ENCODE results near the gene SORL1.

Gene SORL1

GRCh38 chr11:121435551-121436511 is 16.3 kb upstream of the SORL1 start:
- Histone ChIP-seq H3K4me3 (ENCODE audit: low read length) (no peak overlapping the region), H3K27ac (ENCODE audit: low read depth, low read length) (no peak overlapping the region), H3K9ac (ENCODE audit: low read length) (no peak overlapping the region), H3K4me1 (ENCODE audit: control insufficient read depth, insufficient read depth, low read length) (no peaks in the 10 kb centered on the region), H3K36me3 (ENCODE audit: control insufficient read depth, insufficient read depth, low read length) (no peaks in the 10 kb centered on the region), H3K27me3 (ENCODE audit: control insufficient read depth, insufficient read depth, low read length) (no peaks in the 10 kb centered on the region)

GRCh38 chr11:121437018-121437685 is 15.0 kb upstream of the SORL1 start:
- no peaks in the 10 kb centered on the region for H3K4me1 ChIP-seq (ENCODE audit: control insufficient read depth, insufficient read depth, low read length)
- no peak overlapping the region for H3K9ac ChIP-seq (ENCODE audit: low read length)
- H3K4me3 ChIP-seq (ENCODE audit: low read length), result no peak overlapping the region
- H3K27ac ChIP-seq (ENCODE audit: low read depth, low read length), result no peak overlapping the region
- no peaks in the 10 kb centered on the region for H3K27me3 ChIP-seq (ENCODE audit: control insufficient read depth, insufficient read depth, low read length)
- no peaks in the 10 kb centered on the region for H3K36me3 ChIP-seq (ENCODE audit: control insufficient read depth, insufficient read depth, low read length)

GRCh38 chr11:121437686-121438078 is 14.4 kb upstream of the SORL1 start:
- no peaks in the 10 kb centered on the region for H3K36me3 ChIP-seq (ENCODE audit: control insufficient read depth, insufficient read depth, low read length)
- no peak overlapping the region for H3K27ac ChIP-seq (ENCODE audit: low read depth, low read length)
- H3K4me1 ChIP-seq (ENCODE audit: control insufficient read depth, insufficient read depth, low read length), result no peaks in the 10 kb centered on the region
- no peak overlapping the region for H3K4me3 ChIP-seq (ENCODE audit: low read length)
- no peak overlapping the region for H3K9ac ChIP-seq (ENCODE audit: low read length)
- H3K27me3 ChIP-seq (ENCODE audit: control insufficient read depth, insufficient read depth, low read length), result no peaks in the 10 kb centered on the region

GRCh38 chr11:121439337-121439736 is 12.8 kb upstream of the SORL1 start:
- Histone ChIP-seq H3K9ac (ENCODE audit: low read length) (no peak overlapping the region), H3K27me3 (ENCODE audit: control insufficient read depth, insufficient read depth, low read length) (no peaks in the 10 kb centered on the region), H3K36me3 (ENCODE audit: control insufficient read depth, insufficient read depth, low read length) (no peaks in the 10 kb centered on the region), H3K4me3 (ENCODE audit: low read length) (no peak overlapping the region), H3K4me1 (ENCODE audit: control insufficient read depth, insufficient read depth, low read length) (no peaks in the 10 kb centered on the region), H3K27ac (ENCODE audit: low read depth, low read length) (no peak overlapping the region)

GRCh38 chr11:121439759-121440158 is 12.4 kb upstream of the SORL1 start:
- H3K4me1 ChIP-seq (ENCODE audit: control insufficient read depth, insufficient read depth, low read length), result no peaks in the 10 kb centered on the region
- H3K36me3 ChIP-seq (ENCODE audit: control insufficient read depth, insufficient read depth, low read length), result no peaks in the 10 kb centered on the region
- H3K9ac ChIP-seq (ENCODE audit: low read length), result no peak overlapping the region
- H3K4me3 ChIP-seq (ENCODE audit: low read length), result no peak overlapping the region
- no peaks in the 10 kb centered on the region for H3K27me3 ChIP-seq (ENCODE audit: control insufficient read depth, insufficient read depth, low read length)
- no peak overlapping the region for H3K27ac ChIP-seq (ENCODE audit: low read depth, low read length)

GRCh38 chr11:121441521-121441920 is 10.6 kb upstream of the SORL1 start:
- Histone ChIP-seq H3K4me1 (ENCODE audit: control insufficient read depth, insufficient read depth, low read length) (no peaks in the 10 kb centered on the region), H3K36me3 (ENCODE audit: control insufficient read depth, insufficient read depth, low read length) (no peaks in the 10 kb centered on the region), H3K4me3 (ENCODE audit: low read length) (no peak overlapping the region), H3K9ac (ENCODE audit: low read length) (no peak overlapping the region), H3K27ac (ENCODE audit: low read depth, low read length) (no peak overlapping the region), H3K27me3 (ENCODE audit: control insufficient read depth, insufficient read depth, low read length) (no peaks in the 10 kb centered on the region)

- Histone ChIP-seq H3K27me3 (ENCODE audit: control insufficient read depth, insufficient read depth, low read length) (no peaks in the 10 kb centered on the region), H3K4me1 (ENCODE audit: control insufficient read depth, insufficient read depth, low read length) (no peaks in the 10 kb centered on the region), H3K4me3 (ENCODE audit: low read length) (no peak overlapping the region), H3K36me3 (ENCODE audit: control insufficient read depth, insufficient read depth, low read length) (no peaks in the 10 kb centered on the region), H3K9ac (ENCODE audit: low read length) (no peak overlapping the region), H3K27ac (ENCODE audit: low read depth, low read length) (no peak overlapping the region)
These were observed 8.3 kb upstream of the SORL1 start for GRCh38 chr11:121443688-121444275.

GRCh38 chr11:121444526-121444925 is 7.6 kb upstream of the SORL1 start:
- H3K27ac ChIP-seq (ENCODE audit: low read depth, low read length), result no peak overlapping the region
- no peak overlapping the region for H3K4me3 ChIP-seq (ENCODE audit: low read length)
- no peaks in the 10 kb centered on the region for H3K4me1 ChIP-seq (ENCODE audit: control insufficient read depth, insufficient read depth, low read length)
- no peaks in the 10 kb centered on the region for H3K27me3 ChIP-seq (ENCODE audit: control insufficient read depth, insufficient read depth, low read length)
- no peaks in the 10 kb centered on the region for H3K36me3 ChIP-seq (ENCODE audit: control insufficient read depth, insufficient read depth, low read length)
- H3K9ac ChIP-seq (ENCODE audit: low read length), result no peak overlapping the region

- H3K27ac ChIP-seq (ENCODE audit: low read depth, low read length), result no peak overlapping the region
- no peak overlapping the region for H3K4me3 ChIP-seq (ENCODE audit: low read length)
- no peaks in the 10 kb centered on the region for H3K36me3 ChIP-seq (ENCODE audit: control insufficient read depth, insufficient read depth, low read length)
- H3K27me3 ChIP-seq (ENCODE audit: control insufficient read depth, insufficient read depth, low read length), result no peaks in the 10 kb centered on the region
- H3K4me1 ChIP-seq (ENCODE audit: control insufficient read depth, insufficient read depth, low read length), result no peaks in the 10 kb centered on the region
- no peak overlapping the region for H3K9ac ChIP-seq (ENCODE audit: low read length)
These were observed 6.9 kb upstream of the SORL1 start for GRCh38 chr11:121445071-121445768.

GRCh38 chr11:121446752-121447156 is 5.4 kb upstream of the SORL1 start:
- H3K9ac ChIP-seq (ENCODE audit: low read length), result no peak overlapping the region
- no peaks in the 10 kb centered on the region for H3K4me1 ChIP-seq (ENCODE audit: control insufficient read depth, insufficient read depth, low read length)
- no peak overlapping the region for H3K27ac ChIP-seq (ENCODE audit: low read depth, low read length)
- H3K4me3 ChIP-seq (ENCODE audit: low read length), result no peak overlapping the region
- no peaks in the 10 kb centered on the region for H3K36me3 ChIP-seq (ENCODE audit: control insufficient read depth, insufficient read depth, low read length)
- no peaks in the 10 kb centered on the region for H3K27me3 ChIP-seq (ENCODE audit: control insufficient read depth, insufficient read depth, low read length)

GRCh38 chr11:121448011-121448410 is 4.1 kb upstream of the SORL1 start:
- H3K27ac ChIP-seq (ENCODE audit: low read depth, low read length), result no peak overlapping the region
- H3K4me3 ChIP-seq (ENCODE audit: low read length), result no peak overlapping the region
- H3K36me3 ChIP-seq (ENCODE audit: control insufficient read depth, insufficient read depth, low read length), result no peaks in the 10 kb centered on the region
- H3K27me3 ChIP-seq (ENCODE audit: control insufficient read depth, insufficient read depth, low read length), result no peaks in the 10 kb centered on the region
- no peaks in the 10 kb centered on the region for H3K4me1 ChIP-seq (ENCODE audit: control insufficient read depth, insufficient read depth, low read length)
- H3K9ac ChIP-seq (ENCODE audit: low read length), result no peak overlapping the region

GRCh38 chr11:121448431-121448941 is 3.6 kb upstream of the SORL1 start:
- H3K36me3 ChIP-seq (ENCODE audit: control insufficient read depth, insufficient read depth, low read length), result no peaks in the 10 kb centered on the region
- H3K4me3 ChIP-seq (ENCODE audit: low read length), result no peak overlapping the region
- H3K27me3 ChIP-seq (ENCODE audit: control insufficient read depth, insufficient read depth, low read length), result no peaks in the 10 kb centered on the region
- H3K4me1 ChIP-seq (ENCODE audit: control insufficient read depth, insufficient read depth, low read length), result no peaks in the 10 kb centered on the region
- H3K9ac ChIP-seq (ENCODE audit: low read length), result no peak overlapping the region
- no peak overlapping the region for H3K27ac ChIP-seq (ENCODE audit: low read depth, low read length)
